Colonic mucosa (tissue), 4 donors: Measurements from ENCODE around the gene MTHFD2. TPM values are rescaled to one million over a fixed set of nuclear protein-coding genes. Genes with fewer than 3 reads are reported as not detected.
A peak's percentile ranks its signal among the peaks of the same experiment; 100 is the strongest.
"Not testable (repeated sequence)": the region's sequence is repeated elsewhere in the genome, so short reads cannot be mapped to it uniquely, and the experiment has no call there.

Experiments
- DNase-seq: peaks from one replicate; pipeline ENCODE4 v3.0.0-alpha.2; 2020
- H3K27ac ChIP-seq: fragments of 200-600 bp; one replicate; pipeline ENCODE4 v1.8.0; 2021
- H3K27me3 ChIP-seq: fragments of 200-600 bp; one replicate; pipeline ENCODE4 v1.8.0; 2021
- H3K36me3 ChIP-seq: fragments of 200-600 bp; one replicate; pipeline ENCODE4 v1.8.0; 2021
- H3K4me1 ChIP-seq: fragments of 200-600 bp; one replicate; pipeline ENCODE4 v1.8.0; 2021; ENCODE audit warnings: mild to moderate bottlenecking
- H3K4me3 ChIP-seq: fragments of 200-600 bp; one replicate; pipeline ENCODE4 v1.8.0; 2021
- H3K9ac ChIP-seq, 2 donors: one replicate each; pipeline ENCODE4 v1.7.0; 2013; ENCODE audit warnings: control low read depth in 2 of 2, low read depth in 2 of 2, low read length in 2 of 2
- H3K9me3 ChIP-seq: fragments of 200-600 bp; one replicate; pipeline ENCODE4 v1.8.0; 2021
- intact Hi-C: fragments of 100-400 bp; cut with DNase I; formaldehyde crosslinking; loops from one replicate; pipeline ENCODE4 v1.14.1; 2022
- total RNA-seq, 2 donors: library from RNA; stranded (reverse); fragmentation: NEBNext Ultra II Directional in 1 of 2; extraction: Animal tissue kit (Norgen Biotek cat#: 25700) in 1 of 2; gene quantifications; one replicate each; pipeline ENCODE4 v1.2.1, GENCODE V29; 2021
- TF ChIP-seq, protein P1 (sequence below): fragments of 200-600 bp; IDR thresholded peaks from one replicate; pipeline ENCODE4 v1.8.0; 2022; ENCODE audit warnings: antibody characterized with exemption, mild to moderate bottlenecking
- donor health status: healthy.
- donor health status: DM: no; HTN: no; CAD: no.
- donor health status: DM: no; HTN: no; CAD: no.

Gene MTHFD2
- total RNA-seq, 2 donors from 2014 or later = 44.9 to 89.2 TPM

DNA sequence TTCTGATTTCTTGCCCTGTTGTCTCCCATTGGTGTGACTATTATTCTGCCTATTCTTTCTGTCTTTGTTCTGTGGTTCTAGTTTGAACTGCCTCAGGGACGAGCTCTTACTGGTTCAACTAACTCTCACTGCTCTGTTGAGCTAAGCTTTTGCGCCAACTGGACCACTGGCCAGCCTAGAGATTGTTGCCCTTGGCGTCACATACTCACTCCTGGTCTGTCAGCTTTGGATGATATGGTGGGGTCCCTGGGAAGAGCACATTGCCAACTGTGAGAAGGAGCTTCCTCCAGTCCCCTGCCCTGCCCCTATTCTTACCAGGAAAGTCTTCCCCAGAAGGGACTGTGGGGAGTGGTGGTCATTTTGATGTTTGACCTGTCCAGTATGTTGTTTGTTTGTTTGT lies 6.0 kb downstream of the MTHFD2 start:
- peaks cover 7% of the 10 kb centered on the region for H3K36me3 ChIP-seq

DNA sequence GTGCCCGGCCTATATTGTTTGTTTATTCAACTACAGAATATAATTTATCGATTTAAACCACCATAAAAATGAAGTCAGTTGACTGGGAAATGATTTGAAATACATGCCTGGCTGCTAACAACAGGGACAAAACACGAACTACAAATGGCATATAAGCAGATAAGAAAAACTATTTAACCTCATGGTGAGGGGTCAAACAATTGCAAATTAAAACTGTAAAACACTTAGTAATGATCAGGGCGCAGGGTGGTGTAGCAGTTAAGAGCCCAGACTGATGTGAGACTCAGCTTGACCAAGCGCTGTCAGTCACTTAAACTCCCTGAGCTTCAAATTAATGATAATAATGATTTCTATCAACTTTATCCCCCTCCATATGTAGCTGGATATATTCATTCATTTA lies 6.7 kb downstream of the MTHFD2 start:
- H3K9ac ChIP-seq = peak overlapping the region in 1 of 2 donors; percentile 59
- TF ChIP-seq, protein P1, sequence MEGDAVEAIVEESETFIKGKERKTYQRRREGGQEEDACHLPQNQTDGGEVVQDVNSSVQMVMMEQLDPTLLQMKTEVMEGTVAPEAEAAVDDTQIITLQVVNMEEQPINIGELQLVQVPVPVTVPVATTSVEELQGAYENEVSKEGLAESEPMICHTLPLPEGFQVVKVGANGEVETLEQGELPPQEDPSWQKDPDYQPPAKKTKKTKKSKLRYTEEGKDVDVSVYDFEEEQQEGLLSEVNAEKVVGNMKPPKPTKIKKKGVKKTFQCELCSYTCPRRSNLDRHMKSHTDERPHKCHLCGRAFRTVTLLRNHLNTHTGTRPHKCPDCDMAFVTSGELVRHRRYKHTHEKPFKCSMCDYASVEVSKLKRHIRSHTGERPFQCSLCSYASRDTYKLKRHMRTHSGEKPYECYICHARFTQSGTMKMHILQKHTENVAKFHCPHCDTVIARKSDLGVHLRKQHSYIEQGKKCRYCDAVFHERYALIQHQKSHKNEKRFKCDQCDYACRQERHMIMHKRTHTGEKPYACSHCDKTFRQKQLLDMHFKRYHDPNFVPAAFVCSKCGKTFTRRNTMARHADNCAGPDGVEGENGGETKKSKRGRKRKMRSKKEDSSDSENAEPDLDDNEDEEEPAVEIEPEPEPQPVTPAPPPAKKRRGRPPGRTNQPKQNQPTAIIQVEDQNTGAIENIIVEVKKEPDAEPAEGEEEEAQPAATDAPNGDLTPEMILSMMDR = no peak
- peak overlapping the region; percentile 76 for H3K27ac ChIP-seq
- peaks cover 10% of the 10 kb centered on the region for H3K4me1 ChIP-seq
- H3K4me3 ChIP-seq = no peak overlapping the region
- H3K9me3 ChIP-seq = no peaks in the 10 kb centered on the region
- intact Hi-C loops = no loop called here
- no peaks in the 10 kb centered on the region for H3K27me3 ChIP-seq
- peaks cover 11% of the 10 kb centered on the region for H3K36me3 ChIP-seq
- DNase-seq = no peak

More for the DNA sequence above, 6.0 kb downstream of the MTHFD2 start:
- intact Hi-C loops = no loop called here
- DNase-seq = no peak
- peak overlapping the region; percentile 76 for H3K27ac ChIP-seq
- no peaks in the 10 kb centered on the region for H3K9me3 ChIP-seq
- no peaks in the 10 kb centered on the region for H3K27me3 ChIP-seq
- TF ChIP-seq, protein P1 = no peak
- H3K9ac ChIP-seq = no peak overlapping the region
- peaks cover 10% of the 10 kb centered on the region for H3K4me1 ChIP-seq
- no peak overlapping the region for H3K4me3 ChIP-seq

DNA sequence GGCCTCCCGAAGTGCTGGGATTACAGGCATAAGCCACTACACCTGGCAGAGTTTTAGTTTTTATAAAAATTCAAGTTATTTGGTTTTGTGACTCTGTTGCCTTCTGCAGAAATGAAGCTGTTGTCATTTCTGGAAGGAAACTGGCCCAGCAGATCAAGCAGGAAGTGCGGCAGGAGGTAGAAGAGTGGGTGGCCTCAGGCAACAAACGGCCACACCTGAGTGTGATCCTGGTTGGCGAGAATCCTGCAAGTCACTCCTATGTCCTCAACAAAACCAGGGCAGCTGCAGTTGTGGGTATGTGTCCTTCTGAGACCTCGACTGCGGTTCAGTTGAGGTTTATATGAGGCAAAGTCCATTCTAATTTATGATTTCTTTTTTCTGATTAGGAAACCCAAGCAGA lies 7.2 kb downstream of the MTHFD2 start:
- Histone ChIP-seq H3K4me3 (no peak overlapping the region), H3K27ac (peak overlapping the region; percentile 76), H3K36me3 (peaks cover 15% of the 10 kb centered on the region), H3K9ac (no peak overlapping the region), H3K9me3 (no peaks in the 10 kb centered on the region), H3K4me1 (peaks cover 10% of the 10 kb centered on the region), H3K27me3 (no peaks in the 10 kb centered on the region)
- TF ChIP-seq, protein P1 = no peak
- intact Hi-C loops = no loop called here
- peak; percentile 82 for DNase-seq

DNA sequence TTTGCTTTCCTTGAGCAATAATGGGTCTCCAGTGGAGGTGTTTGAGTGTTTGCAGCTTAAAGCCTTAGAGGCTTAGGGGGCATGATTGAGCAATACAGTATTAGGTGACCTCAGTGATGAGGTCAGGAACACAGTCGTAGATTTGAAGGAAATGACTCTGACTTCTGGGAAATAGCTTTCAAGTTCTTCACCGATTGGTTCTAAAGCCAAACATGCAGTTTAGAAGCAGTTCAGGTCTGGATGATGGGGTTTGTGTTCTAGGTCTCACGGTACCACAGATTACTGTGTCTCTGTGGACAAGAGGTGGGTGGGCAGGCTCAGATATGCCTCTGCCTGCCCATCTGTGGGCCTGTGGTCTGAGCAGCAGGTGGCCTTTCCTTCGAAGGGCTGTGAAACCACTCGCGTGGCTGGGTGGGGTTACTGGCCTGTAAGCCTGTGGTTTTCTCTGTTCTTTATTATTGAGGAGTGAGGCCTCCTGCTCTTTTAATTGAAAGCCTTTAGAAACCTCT lies 7.8 kb downstream of the MTHFD2 start:
- TF ChIP-seq, protein P1 = no peak
- peaks cover 10% of the 10 kb centered on the region for H3K4me1 ChIP-seq
- DNase-seq = no peak
- no peaks in the 10 kb centered on the region for H3K27me3 ChIP-seq
- peaks cover 15% of the 10 kb centered on the region for H3K36me3 ChIP-seq
- peak overlapping the region; percentile 76 for H3K27ac ChIP-seq
- peak overlapping the region; percentile 40 to 62 for H3K9ac ChIP-seq
- intact Hi-C loops = no loop called here
- no peak overlapping the region for H3K4me3 ChIP-seq
- no peaks in the 10 kb centered on the region for H3K9me3 ChIP-seq

DNA sequence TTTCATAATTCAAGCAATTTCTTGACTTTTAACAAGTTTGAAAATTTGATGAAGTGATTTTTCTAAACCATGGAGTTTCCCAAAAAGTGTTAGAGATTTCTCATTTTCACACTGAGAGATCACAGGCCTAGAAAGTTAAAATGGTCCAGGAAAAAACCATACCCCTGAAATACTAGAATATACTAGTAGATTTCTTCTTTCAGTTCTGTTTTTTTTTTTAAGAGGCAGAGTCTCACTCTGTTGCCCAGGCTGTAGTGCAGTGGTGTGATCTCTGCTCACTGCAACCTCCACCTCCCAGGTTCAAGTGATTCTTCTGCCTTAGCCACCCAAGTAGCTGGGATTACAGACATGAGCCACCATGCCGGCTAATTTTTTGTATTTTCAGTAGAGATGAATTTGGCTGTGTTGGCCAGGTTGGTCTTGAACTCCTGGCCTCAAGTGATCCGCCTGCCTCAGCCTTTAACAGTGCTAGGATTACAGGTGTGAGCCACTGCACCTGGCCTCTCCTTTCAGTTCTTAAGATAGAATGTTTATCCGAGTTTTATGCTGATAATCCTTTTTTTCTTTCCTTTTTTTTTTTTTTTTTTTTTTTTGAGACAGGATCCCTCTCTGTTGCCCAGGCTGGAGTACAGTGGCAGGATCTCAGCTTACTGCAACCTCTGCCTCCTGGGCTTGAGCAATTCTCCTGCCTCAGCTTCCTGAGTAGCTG lies 14.4 kb downstream of the MTHFD2 start:
- TF ChIP-seq, protein P1 = no peak
- H3K9ac ChIP-seq = no peak overlapping the region
- intact Hi-C loops = no loop called here
- no peak overlapping the region for H3K27ac ChIP-seq
- no peaks in the 10 kb centered on the region for H3K9me3 ChIP-seq
- no peaks in the 10 kb centered on the region for H3K4me1 ChIP-seq
- no peak overlapping the region for H3K4me3 ChIP-seq
- H3K36me3 ChIP-seq = peaks cover 22% of the 10 kb centered on the region
- H3K27me3 ChIP-seq = no peaks in the 10 kb centered on the region
- DNase-seq = no peak

DNA sequence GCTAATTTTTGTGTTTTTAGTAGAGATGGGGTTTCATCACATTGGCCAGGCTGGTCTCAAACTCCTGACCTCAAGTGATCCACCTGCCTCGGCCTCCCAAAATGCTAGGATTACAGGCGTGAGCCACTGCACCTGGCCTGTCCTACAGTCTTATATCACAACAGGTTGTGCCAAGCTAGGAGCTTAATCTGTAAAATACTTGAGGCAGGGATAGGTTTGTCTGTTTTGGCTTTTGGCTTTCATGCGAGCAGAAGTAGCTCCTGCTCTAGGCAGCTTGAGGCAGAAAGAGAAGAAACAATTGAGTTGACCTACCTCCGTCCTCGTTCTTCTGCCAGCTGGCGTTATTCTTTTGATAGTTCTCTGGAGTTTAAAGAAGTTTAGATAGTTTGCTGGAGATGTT lies 17.4 kb downstream of the MTHFD2 start:
- H3K4me1 ChIP-seq, H3K9ac ChIP-seq, H3K36me3 ChIP-seq, H3K9me3 ChIP-seq, H3K4me3 ChIP-seq, DNase-seq, H3K27me3 ChIP-seq, H3K27ac ChIP-seq, intact Hi-C loops: not testable (repeated sequence)
